ENCODE measurements around the gene KCNS3.
"Not testable (repeated sequence)": the region's sequence is repeated elsewhere in the genome, so short reads cannot be mapped to it uniquely, and the experiment has no call there.

Gene KCNS3

DNA sequence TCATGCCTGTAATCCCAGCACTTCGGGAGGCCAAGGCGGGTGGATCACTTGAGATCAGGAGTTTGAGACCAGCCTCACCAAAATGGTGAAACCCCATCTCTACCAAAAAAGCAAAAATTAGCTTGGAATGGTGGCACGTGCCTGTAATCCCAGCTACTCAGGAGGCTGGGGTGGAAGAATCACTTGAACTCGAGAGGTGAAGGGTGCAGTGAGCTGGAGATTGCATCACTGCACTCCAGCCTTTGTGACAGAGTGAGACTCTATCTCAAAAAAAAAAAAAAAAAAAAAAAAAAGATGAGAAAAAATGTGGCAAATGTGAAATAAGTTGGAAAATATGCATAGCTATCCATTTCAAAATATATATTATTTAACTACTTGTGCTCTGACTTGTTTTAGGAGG is 65.0 kb downstream of the KCNS3 start:
- DNase-seq (ENCODE audit: low spot score): no peak

DNA sequence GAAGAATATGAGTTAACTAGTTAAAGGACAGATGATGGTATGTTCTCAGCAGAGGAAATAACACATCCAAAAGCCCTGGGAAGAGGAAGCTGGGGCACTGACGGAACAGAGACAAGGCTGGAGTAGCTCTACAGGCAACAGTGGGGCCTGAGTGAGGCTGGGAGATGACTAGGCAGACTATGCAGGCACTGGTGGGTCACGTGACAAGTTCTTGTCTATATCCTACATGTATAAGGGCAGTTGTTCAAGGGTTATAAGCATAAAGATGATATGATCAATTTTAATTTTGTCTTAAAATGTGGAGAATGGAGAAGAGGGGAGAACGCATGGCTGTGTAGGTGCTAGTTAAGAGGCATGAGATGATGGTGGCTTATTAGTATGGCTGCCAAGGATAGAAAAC is 68.6 kb downstream of the KCNS3 start:
- no peak for DNase-seq (ENCODE audit: low spot score)

DNA sequence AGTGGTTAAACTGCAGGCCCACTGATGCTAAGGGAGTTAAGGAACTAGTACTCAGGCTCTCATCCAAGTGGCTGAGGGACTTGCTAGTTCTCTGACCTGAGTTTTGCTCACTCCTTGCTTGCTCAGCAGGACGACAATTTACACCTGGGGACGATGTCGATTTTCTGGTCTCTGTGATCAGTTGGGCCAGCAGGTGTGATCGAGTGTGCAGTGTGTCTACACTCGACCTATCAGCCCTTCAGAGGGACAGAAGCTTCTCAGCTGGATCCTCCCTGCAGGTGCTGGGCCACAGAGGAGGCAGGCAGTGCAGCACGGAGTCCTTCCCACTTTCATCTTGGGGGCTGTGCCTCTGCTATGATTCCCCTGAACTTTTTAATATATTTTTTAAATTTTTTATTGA is 71.5 kb downstream of the KCNS3 start:
- DNase-seq (ENCODE audit: low spot score): no peak

DNA sequence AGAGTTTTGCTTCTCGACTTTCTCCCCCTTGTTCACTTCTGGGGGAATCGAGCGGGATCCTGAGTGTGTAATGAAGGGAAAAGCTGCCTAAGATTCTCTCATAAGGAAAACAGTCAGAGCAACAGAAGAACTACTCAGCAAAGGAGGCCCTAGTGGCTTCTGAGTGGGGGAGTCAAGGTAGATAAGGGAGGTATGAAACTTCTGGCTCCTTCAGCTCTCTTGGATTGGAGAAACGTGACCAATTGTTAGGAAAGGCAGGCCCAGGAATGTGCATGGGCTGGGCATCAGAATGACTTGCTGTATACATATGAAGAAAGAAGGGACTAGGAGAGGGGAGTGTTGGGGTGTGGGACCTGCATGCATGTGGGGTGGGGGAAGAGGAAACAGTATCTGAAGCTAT is 73.1 kb downstream of the KCNS3 start:
- no peak for DNase-seq (ENCODE audit: low spot score)

DNA sequence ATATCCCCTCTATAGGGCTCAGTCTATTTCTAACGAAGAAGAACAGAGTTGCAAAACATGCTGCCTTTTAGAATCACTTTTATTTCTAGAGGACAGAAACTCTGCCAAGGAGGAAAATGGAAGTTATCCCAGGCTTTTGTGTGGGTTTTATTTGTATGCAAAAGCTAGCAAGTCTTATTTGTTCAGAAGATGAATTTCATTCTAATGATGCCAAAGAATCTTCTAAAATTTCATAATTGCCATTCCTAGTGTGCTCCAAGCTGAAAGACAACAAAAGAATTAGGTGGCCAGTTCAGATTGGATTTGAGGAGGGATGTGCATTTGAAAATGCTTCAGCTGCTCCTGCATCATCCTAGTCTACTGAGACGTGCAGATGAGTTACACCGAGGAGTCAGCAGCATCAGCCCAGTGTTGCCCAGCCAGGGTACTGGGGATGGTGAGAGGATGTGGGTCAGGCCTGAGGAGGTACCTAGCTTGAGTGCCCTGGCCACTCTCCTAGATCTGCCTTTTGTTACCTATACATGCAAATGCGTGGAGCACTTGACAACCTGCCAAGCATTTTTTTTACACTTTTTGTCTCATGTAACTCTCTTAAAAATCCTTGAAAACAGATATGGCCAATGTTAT is 80.1 kb downstream of the KCNS3 start:
- no peak for DNase-seq (ENCODE audit: low spot score)

DNA sequence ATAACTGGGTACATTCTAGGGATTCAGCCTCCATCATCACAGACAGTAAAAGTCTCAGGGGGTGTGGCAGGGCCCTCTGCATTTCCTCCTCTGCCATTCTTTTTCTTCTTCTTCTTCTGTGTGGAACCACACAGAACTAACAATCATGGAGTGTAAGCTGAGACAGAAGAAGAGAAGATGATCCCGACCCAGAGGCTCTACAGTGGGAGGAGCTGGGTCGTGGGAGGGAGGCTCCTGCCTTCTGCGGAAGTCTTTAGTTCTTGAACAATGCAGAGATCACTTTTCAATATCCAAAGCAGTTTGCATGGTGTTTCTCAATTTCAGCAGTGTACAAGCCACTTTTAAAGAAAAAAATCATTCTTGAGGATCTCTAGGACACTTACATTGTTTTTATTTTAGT is 80.9 kb downstream of the KCNS3 start:
- no peak for DNase-seq (ENCODE audit: low spot score)

DNA sequence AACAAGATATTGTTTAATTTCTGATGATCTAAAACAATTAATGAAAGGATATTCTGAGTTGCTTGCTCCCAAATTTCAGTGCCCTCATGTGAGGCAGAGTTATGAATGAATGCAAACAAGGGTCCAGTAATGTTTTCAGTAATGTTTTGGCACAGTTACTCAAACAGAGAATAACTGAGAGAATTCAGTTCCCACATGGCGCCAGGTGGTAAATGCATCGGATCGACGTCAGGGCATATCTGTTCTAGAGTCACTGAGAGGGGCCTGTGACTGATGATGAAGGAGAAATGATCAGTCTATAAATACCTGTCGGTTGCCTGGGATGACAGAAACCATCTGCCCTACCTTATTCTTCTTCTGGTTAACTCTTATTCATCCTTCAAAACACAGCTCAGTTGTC is 81.4 kb downstream of the KCNS3 start:
- no peak for DNase-seq (ENCODE audit: low spot score)

DNA sequence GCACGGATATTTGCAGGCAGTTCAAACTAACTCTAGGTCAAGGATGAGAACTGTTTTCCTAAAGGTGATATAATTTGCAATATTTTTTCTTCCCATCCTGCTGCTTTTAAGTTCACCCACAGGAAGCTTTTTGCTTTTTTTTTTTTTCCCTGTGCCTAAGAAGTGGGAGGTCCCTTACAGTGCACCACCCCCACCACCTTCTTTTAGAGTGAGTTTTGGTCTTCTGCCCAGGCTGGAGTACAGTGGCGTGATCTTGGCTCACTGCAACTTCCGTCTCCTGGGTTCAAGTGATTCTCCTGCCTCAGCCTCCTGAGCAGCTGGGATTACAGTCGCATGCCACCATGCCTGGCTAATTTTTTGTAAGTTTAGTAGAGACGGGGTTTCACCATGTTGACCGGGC is 82.5 kb downstream of the KCNS3 start:
- DNase-seq (ENCODE audit: low spot score): no peak

DNA sequence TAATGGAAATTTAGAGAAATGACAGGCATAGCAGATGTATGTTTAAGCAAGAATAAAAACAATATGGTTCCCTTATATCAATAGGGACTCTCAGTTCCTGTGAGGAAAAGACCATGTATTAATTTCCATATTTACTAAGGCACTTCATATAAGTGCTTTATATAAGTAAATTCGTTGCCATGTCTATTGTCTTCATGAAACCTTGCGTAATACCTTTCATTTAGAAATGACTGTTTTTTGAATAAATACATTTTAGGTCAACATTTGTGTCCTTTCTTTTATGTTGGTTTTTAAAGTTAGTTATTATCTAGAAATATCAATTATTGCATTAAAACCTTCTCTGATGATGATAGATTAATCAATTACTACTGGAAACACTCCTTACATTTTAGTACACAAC is 83.3 kb downstream of the KCNS3 start:
- DNase-seq (ENCODE audit: low spot score): no peak

DNA sequence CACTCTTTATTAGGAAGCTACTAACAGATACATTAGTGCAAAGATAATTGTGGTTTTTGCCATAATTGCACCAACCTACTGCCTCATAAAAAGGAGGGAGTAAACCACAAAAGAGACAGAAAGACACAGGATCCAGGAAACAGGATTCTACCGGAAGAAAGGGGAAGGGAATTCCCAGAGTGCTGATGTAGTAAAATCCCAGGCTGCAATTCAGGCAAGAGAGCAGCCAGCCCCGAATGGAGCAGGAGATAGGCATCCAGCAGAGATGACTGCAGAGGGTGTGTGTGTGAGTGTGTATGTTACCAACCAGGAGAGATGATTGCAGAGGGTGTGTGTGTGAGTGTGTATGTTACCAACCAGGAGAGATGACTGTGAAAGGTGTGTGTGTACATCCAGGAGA is 84.4 kb downstream of the KCNS3 start:
- no peak for DNase-seq (ENCODE audit: low spot score)

DNA sequence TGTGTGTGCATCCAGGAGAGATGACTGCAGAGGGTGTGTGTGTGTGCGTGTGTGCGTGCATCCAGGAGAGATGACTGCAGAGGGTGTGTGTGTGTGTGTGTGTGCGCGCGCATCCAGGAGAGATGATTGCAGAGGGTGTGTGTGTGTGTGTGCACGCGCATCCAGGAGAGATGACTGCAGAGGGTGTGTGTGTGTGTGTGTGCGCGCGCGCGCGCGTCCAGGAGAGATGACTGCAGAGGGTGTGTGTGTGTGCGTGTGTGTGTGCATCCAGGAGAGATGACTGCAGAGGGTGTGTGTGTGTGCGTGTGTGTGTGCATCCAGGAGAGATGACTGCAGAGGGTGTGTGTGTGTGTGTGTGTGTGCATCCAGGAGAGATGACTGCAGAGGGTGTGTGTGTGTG is 85.1 kb downstream of the KCNS3 start:
- DNase-seq (ENCODE audit: low spot score): not testable (repeated sequence)

DNA sequence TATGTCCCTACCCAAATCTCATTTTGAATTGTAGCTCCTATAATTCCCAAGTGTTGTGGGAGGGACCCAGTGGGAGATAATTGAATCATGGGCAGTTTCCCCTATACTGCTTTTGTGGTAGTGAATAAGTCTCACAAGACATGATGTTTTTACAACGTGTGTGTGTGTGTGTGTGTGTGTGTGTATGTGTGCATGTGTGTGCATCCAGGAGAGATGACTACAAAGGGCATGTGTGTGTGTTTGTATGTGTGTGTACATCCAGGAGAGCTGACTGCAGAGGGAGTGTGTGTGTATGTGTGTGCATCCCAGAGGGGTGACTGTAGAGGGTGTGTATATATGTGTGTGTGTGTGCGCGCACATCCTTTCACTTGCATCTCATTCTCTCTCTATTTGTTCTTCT is 86.7 kb downstream of the KCNS3 start:
- DNase-seq (ENCODE audit: low spot score): no peak

DNA sequence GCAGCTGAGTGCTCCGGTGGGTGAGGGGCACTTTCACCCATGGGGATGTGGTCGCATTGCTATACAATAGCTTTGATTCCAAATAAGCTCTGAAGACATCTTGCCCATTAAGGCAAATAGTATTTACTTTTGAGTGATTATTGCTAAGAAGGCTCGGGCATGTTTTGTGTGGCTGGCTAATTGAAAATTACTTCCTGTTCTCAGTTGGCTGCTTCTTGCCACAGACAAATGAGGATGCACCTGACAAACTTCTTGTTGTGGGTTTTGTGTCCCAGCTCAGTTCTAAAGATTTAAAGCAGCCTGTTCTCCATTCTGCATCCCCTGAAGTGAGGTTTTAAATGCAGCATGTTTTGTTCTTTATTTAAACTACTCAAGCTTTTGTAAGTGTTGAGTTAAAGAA is 88.3 kb downstream of the KCNS3 start:
- DNase-seq (ENCODE audit: low spot score): no peak

DNA sequence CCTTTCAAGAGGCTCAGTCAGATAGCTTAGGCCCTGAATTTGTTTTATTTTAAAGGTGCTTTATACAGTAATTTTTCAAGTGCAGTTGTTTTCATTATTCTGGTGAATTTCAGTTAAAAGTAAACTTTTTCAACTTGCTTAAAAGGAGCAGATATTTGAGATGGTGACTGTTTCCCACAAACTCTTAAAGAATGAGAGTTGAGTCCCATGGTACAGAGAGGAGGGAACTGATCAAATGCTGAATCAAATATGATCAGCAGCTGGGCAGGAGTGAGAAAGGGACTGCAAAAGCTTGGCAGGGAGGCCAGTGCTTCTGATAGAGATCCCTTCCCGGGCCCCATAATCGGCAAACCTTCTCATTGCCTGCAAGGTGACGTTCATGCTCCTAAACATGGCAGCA is 91.2 kb downstream of the KCNS3 start:
- no peak for DNase-seq (ENCODE audit: low spot score)

DNA sequence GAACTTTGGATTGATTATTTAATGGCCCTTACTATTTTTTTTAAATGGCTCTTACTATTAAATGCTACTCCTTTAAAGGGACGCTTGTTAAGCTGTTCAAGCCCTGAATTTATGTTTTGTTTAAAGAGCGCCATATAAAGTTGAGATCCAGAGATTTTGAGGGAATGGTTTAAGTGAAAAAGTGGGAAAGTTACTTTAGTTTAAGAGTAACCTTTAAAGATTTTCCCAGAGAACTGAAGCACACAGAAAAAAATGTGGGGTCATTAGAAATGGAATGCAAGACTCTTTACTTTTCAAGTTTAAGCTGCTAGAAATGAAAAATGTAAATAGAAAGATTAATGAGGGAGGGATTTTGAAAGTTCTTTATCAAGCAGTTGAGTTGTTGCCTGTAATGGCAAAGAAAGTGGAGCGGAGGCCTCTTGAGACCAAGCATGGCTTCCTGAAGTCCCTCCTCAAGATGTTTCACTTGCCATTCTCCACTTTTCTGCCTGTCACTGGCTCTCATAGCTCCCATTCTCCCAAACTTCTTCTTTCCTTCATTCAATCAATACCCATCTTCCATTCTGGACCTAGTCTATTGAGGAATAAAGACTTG is 93.2 kb downstream of the KCNS3 start:
- no peak for DNase-seq (ENCODE audit: low spot score)

DNA sequence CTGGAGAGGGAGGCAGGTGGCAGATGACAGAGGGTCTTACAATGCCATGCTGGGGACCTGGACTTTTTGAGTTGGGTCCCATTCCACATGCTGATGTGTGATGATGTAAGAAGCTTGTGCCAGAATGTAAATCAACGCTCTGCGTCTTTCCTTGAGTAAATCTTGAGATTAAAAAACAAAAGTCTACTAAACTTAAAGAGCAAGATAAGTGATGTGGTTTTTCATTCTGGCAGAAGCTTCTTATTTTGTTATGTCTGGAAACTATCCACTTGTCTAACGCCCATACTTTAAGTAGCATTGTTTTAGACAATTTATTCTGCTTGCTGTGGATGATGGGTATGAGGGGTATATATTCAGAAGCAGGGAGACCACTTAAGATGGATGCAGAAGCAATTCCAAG is 94.5 kb downstream of the KCNS3 start:
- DNase-seq (ENCODE audit: low spot score): no peak

DNA sequence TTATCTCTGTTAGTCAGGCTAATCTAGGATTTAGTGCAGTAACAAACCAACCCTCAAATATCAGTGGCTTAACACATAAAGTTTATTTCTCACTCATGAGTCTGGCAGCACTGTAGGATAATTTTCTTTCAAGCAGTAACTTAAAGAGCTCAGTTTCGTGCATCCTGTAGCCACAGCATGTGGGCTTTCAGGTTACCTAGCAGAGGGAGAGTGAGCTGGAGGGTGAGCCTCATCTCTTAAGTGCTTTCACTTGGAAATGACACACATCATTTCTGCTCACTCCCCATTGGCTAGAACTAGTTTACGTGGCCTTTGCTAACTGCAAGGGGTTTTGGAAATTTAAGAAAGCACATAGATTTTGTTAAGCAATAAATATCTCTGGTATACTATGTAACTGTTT is 96.9 kb downstream of the KCNS3 start:
- no peak for DNase-seq (ENCODE audit: low spot score)

DNA sequence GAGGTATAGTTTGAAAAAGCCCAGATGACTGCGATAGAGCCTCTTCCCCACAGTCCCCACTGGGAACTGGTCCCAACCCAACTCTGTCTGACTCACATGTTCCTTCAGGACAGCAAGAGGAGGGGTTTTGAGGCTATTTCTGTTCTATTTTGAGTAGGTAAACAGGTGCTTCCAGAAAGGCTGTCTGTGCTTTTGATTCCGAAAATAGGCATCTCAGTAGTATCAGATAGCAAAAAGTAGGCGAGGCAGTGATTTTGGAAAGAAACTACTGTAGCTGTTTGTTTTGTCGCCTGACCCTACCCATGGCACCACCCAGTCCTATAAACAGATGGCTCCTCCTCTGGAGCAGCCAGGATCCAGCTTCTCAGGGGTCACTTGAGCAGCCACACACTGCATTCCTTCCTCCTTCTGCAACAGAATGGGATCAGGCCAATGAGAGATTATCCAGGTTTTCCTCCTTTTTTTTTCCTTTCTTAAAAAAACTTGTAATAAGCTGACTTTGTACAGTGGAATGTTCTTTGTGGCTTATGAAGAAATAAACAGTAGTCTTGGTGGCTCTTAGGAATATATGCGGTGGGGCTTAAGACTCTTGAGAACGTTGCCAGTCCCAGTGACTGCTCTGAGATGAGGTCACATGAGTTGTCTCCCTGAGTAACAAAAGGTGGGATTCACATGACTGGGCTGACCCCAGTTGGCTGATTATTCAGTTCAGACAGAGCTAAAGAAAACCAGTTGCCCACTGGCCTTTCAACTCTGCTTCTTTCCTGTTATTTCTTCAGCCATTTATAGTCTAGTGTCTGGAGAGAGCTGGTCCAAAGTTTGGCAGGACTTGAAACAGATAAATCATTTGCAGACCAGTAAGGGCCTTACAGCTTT is 98.6 kb downstream of the KCNS3 start:
- no peak for DNase-seq (ENCODE audit: low spot score)

DNA sequence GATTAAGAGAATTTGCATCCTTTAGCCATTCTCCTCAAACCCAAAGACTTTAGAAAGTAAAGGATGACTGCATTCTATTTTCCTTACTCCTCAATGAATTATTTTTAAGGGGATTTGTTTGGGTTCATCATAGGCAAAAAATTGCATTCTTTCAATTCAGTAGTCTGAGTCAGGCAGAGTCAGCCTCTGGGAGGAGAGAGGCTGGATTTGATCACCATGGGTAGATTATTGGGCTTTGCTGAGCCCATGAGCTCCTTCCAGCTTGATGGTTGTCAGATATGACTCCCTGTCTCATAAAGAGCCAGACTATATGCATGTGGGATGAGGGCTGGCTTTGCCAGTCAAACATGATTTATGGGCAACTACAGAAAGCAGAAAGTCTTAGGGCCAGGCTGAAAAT is 101.2 kb downstream of the KCNS3 start:
- DNase-seq (ENCODE audit: low spot score): no peak

DNA sequence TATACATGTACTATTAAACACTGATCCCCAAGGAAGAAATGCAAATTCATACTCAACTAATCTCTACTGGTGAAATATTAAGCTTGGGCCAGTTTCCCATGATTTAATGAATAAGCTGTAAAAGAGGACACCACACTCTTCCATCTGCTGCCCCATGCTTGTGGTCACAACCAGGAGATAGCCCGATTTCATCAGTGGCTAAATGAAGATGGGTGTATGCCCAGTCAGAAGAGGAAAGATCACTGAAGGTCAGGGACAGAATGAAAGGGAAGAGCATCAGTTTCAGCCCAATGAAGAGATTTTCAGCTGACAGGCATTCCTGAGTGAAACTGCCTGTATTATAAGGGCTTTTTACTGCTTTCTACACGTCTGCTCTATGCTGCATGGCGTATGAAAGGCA is 103.5 kb downstream of the KCNS3 start:
- DNase-seq (ENCODE audit: low spot score): no peak

Measured in SK-N-DZ (cell line).